Uterus (tissue), 4 donors: ENCODE data around the gene ARSI. TPM values are rescaled to one million over a fixed set of nuclear protein-coding genes. Genes with fewer than 3 reads are reported as not detected.

ENCODE experiments used
- DNase-seq, 2 donors: peaks; one replicate each; pipeline ENCODE4 v3.0.0-alpha.2; 2019 to 2020
- H3K27ac ChIP-seq, 2 donors: fragments of 200-600 bp; sonication (generic); 1 replicate in 1 of 2; 2 replicates in 1 of 2; pipeline ENCODE4 v1.5.1; 2016 to 2018
- H3K27me3 ChIP-seq, 2 donors: fragments of 200-600 bp; sonication (generic); one replicate each; pipeline ENCODE4 v1.5.1; 2018 to 2019; ENCODE audit warnings: control low read depth in 1 of 2
- H3K36me3 ChIP-seq, 2 donors: fragments of 200-600 bp; sonication (generic); one replicate each; pipeline ENCODE4 v1.5.1; 2019; ENCODE audit warnings: control low read depth in 1 of 2
- H3K4me1 ChIP-seq, 2 donors: fragments of 200-600 bp; sonication (generic); one replicate each; pipeline ENCODE4 v1.5.1; 2018 to 2019; ENCODE audit warnings: control low read depth in 1 of 2
- H3K4me3 ChIP-seq, 2 donors: fragments of 200-600 bp; sonication (generic); 1 replicate in 1 of 2; 2 replicates in 1 of 2; pipeline ENCODE4 v1.5.1; 2018 to 2019; ENCODE audit warnings: mild to moderate bottlenecking in 1 of 2
- H3K9me3 ChIP-seq, 2 donors: fragments of 200-600 bp; sonication (generic); one replicate each; pipeline ENCODE4 v1.5.1; 2019; ENCODE audit warnings: control low read depth in 1 of 2
- POLR2A ChIP-seq, 2 donors: fragments of 450-650 bp; IDR thresholded peaks; one replicate each; pipeline ENCODE4 v1.6.1; 2016; ENCODE audit warnings: antibody characterized with exemption in 2 of 2, mild to moderate bottlenecking in 1 of 2, moderate library complexity in 1 of 2
- intact Hi-C: fragments of 100-400 bp; cut with DNase I; formaldehyde crosslinking; loops from one replicate; pipeline ENCODE4 v1.15.1; 2023; ENCODE audit warnings: low total_unique reads
- total RNA-seq, 4 donors: library from RNA; depleted of rRNA in 3 of 4; stranded (reverse); fragments of >200 nt in 3 of 4; gene quantifications; one replicate each; pipeline versions ENCODE4 v1.1.0 to v1.2.4, GENCODE V29; 2014 to 2023
- TF ChIP-seq, protein P1 (sequence below), 4 experiments: fragments of 200-600 bp in 2 of 4; fragments of 450-650 bp in 2 of 4; sonication (generic) in 2 of 4; IDR thresholded peaks; one replicate each; pipeline ENCODE4 v1.5.1; 2016 to 2019; ENCODE audit warnings: antibody characterized with exemption in 4 of 4, mild to moderate bottlenecking in 2 of 4, moderate library complexity in 1 of 4
- donor health status: DM: yes; HTN: yes; CAD: no.

ARSI gene
- total RNA-seq, 4 donors from 2014 or later = 4.3 to 15.1 (median 5.7) TPM

DNA sequence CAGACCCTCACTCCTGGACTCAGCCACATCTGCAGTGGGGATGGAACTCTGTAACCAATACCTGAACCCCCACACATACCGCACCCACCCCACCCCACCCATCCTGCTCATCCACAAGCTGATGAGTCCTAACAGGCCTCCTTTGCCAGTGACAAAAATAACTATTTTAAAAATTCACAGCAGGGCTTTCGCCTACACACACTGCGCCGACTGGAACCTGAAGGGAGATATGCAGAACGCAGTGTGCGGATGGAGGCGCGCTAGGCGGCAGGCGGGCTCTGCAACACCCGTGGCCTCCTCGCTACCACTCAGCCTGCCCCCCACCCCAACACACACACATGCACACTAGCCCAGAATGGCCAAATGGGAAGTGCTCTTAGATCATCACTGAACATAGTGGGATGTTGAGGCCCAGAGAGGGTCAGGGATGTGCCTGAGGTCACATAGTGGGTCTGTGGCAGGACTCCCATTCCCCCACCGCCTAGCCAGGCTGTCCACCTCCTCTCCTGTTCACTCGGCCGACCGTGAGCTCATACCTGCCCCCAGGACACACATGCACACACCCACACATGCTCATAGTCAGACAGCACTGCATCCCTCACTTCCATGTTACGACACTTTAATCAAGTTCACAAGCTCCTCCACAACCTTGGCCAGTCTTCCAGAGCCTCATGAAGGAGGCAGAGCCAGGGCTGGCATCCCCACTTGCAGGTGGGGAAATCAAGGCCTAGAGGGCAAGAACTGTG lies 6.8 kb downstream of the ARSI start:
- Histone ChIP-seq H3K4me1 (peaks cover 5 to 9% of the 10 kb centered on the region in 2 donors), H3K4me3 (no peak overlapping the region), H3K27ac (peak overlapping the region; percentile 28 to 63), H3K27me3 (no peaks in the 10 kb centered on the region), H3K36me3 (no peaks in the 10 kb centered on the region), H3K9me3 (no peaks in the 10 kb centered on the region)
- no peak for DNase-seq
- intact Hi-C loops = no loop called here
- TF ChIP-seq POLR2A (IDR thresholded peaks at IDR 0.05) = no peak
- TF ChIP-seq, protein P1, sequence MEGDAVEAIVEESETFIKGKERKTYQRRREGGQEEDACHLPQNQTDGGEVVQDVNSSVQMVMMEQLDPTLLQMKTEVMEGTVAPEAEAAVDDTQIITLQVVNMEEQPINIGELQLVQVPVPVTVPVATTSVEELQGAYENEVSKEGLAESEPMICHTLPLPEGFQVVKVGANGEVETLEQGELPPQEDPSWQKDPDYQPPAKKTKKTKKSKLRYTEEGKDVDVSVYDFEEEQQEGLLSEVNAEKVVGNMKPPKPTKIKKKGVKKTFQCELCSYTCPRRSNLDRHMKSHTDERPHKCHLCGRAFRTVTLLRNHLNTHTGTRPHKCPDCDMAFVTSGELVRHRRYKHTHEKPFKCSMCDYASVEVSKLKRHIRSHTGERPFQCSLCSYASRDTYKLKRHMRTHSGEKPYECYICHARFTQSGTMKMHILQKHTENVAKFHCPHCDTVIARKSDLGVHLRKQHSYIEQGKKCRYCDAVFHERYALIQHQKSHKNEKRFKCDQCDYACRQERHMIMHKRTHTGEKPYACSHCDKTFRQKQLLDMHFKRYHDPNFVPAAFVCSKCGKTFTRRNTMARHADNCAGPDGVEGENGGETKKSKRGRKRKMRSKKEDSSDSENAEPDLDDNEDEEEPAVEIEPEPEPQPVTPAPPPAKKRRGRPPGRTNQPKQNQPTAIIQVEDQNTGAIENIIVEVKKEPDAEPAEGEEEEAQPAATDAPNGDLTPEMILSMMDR (IDR thresholded peaks at IDR 0.05) = no peak

DNA sequence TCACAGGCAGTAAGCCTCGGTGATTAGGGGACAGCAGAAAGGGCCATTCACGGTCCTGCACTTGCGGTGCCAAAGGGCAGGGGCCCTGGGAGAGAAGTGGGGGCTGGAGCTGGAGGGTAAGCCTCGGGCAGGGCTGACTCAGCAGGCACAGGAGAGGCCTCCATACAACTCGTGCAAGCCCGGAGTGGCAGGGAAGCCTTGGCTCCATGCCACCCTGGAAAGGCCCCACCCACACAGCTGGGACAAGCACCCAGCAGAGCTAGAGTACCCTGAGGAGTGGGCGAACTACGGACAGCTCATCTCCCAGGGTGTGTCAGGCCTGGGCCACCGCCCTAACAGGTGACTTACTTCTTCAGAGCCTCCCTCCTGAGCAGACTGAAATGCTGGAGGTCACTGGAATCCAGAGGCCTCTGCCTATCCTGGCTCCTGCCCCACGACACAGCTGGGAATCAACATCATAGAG lies 7.5 kb downstream of the ARSI start:
- DNase-seq = peak; percentile 54 to 63
- intact Hi-C loops = no loop called here
- H3K27me3 ChIP-seq = no peaks in the 10 kb centered on the region
- H3K9me3 ChIP-seq = no peaks in the 10 kb centered on the region
- TF ChIP-seq POLR2A (IDR thresholded peaks at IDR 0.05) = no peak
- TF ChIP-seq, protein P1 (IDR thresholded peaks at IDR 0.05) = no peak
- peaks cover 5 to 9% of the 10 kb centered on the region in 2 donors for H3K4me1 ChIP-seq
- H3K4me3 ChIP-seq = no peak overlapping the region
- peak overlapping the region; percentile 28 to 63 for H3K27ac ChIP-seq
- no peaks in the 10 kb centered on the region for H3K36me3 ChIP-seq

DNA sequence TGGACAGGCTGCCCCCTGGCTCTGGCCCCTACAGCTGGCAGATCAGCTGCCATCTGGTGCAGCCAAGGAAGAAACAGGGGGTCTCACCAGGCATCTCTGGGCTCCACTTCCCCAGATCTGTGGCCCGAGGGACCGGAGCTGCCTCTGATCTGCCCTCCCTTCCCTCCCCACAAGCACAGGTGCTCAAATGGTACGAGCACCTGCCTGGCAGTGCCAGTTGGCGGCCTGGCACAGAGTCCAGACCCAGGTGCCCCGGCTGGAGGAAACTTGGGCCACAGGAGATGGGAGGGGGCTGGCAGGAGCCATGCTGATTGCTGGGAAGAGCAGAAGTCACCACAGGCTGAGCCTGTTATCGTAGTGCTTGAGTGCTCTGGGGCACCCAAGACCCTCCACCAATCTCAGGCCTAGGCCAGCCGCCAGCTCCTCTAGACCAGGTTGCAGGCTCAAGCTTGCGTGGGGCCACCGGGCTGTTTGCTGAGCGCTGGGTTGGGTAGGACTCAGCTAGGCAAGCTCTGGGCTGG lies 8.1 kb downstream of the ARSI start:
- DNase-seq = no peak
- no peak for TF ChIP-seq POLR2A (IDR thresholded peaks at IDR 0.05)
- TF ChIP-seq, protein P1 (IDR thresholded peaks at IDR 0.05) = no peak
- no peaks in the 10 kb centered on the region for H3K36me3 ChIP-seq
- H3K9me3 ChIP-seq = no peaks in the 10 kb centered on the region
- H3K27me3 ChIP-seq = no peaks in the 10 kb centered on the region
- H3K4me1 ChIP-seq = peaks cover 5 to 9% of the 10 kb centered on the region in 2 donors
- intact Hi-C loops = no loop called here
- H3K4me3 ChIP-seq = no peak overlapping the region
- peak overlapping the region; percentile 28 to 63 for H3K27ac ChIP-seq

DNA sequence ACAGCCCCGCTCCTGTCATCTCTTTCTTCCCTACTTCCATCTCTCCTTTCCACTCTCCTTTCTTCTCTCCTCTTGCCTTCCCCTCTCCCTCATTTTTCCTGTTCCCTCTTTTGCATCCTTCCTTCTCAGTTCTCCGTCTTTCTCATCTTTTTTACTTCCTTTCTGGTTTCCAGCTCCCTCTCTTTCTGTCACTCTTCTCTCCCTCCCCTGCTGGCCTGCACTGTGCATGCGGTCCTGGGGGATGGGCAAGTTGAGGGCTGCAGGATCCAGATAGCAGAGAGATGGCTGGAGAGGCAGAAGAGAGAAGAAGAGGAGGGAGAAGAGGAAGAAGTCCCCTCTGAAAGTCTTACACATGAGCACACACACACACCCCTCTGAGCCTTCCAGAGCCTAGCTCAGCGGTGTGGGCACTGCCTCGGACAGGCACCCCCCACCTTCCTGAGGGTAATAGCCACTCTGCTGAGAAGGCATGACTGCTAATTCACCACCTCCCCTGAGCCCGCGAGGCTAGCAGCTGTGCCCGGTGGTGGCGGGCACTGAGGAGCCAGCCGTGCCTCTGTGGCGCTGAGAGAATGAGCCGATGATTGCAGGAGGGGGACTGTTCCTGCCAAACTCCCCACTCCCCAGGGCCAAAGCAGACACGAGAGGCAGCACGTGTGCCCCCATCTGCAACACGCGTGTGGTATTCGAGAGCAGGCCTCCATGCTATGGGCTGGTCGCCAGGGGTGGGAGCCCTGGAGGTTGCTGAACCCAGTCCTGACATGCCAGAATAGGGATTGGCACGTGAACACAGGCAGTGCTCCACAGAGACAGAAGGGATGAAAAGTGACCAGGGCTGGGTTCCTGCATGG lies 9.4 kb downstream of the ARSI start:
- no peak for DNase-seq
- TF ChIP-seq POLR2A (IDR thresholded peaks at IDR 0.05) = no peak
- TF ChIP-seq, protein P1 (IDR thresholded peaks at IDR 0.05) = no peak
- intact Hi-C loops = no loop called here

More for the DNA sequence above, 9.4 kb downstream of the ARSI start:
- Histone ChIP-seq H3K36me3 (no peaks in the 10 kb centered on the region), H3K27me3 (no peaks in the 10 kb centered on the region), H3K4me3 (no peak overlapping the region), H3K27ac (no peak overlapping the region), H3K4me1 (peaks cover under 1 to 9% of the 10 kb centered on the region in 2 donors), H3K9me3 (no peaks in the 10 kb centered on the region)
